ENCODE data around the gene VSIG10. TPM values are rescaled to one million over a fixed set of nuclear protein-coding genes. Genes with fewer than 3 reads are reported as not detected.

Gene VSIG10
- total and polyA plus RNA-seq, 8 donors: 32.4 to 42.0 (median 36.5) TPM

GRCh38 chr12:118034429-118035189, 69.2 kb downstream of the VSIG10 start:
- Histone ChIP-seq H3K9me3 (no peaks in the 10 kb centered on the region), H3K36me3 (peaks cover 0 to 100% of the 10 kb centered on the region in 2 donors), H3K27me3 (no peaks in the 10 kb centered on the region), H3K27ac (no peak overlapping the region), H3K4me1 (no peaks in the 10 kb centered on the region), H3K4me3 (no peak overlapping the region)
- peak in 1 of 4 donors; percentile 47 for DNase-seq
- intact Hi-C loops (cut with DNase I): no loop called here
- TF ChIP-seq CTCF (IDR thresholded peaks at IDR 0.05): no peak
- ATAC-seq: peak; percentile 84

- TF ChIP-seq CTCF (IDR thresholded peaks at IDR 0.05): no peak
- Histone ChIP-seq H3K27ac (no peak overlapping the region), H3K36me3 (peaks cover 0 to 100% of the 10 kb centered on the region in 2 donors), H3K4me1 (no peaks in the 10 kb centered on the region), H3K4me3 (no peak overlapping the region), H3K9me3 (no peaks in the 10 kb centered on the region), H3K27me3 (no peaks in the 10 kb centered on the region)
- ATAC-seq (no peak), DNase-seq (peak in 1 of 4 donors; percentile 20)
- intact Hi-C loops (cut with DNase I): no loop called here
Observed at GRCh38 chr12:118033902-118034301, 69.9 kb downstream of the VSIG10 start.

GRCh38 chr12:118033323-118033722, 70.5 kb downstream of the VSIG10 start:
- Histone ChIP-seq H3K27ac (no peak overlapping the region), H3K4me3 (no peak overlapping the region), H3K9me3 (no peaks in the 10 kb centered on the region), H3K27me3 (no peaks in the 10 kb centered on the region), H3K36me3 (peaks cover 0 to 100% of the 10 kb centered on the region in 2 donors), H3K4me1 (no peaks in the 10 kb centered on the region)
- TF ChIP-seq CTCF (IDR thresholded peaks at IDR 0.05): no peak
- DNase-seq (no peak), ATAC-seq (no peak)
- intact Hi-C loops (cut with DNase I): no loop called here

- ATAC-seq (no peak), DNase-seq (no peak)
- Histone ChIP-seq H3K36me3 (peaks cover 0 to 100% of the 10 kb centered on the region in 2 donors), H3K4me1 (no peaks in the 10 kb centered on the region), H3K9me3 (no peaks in the 10 kb centered on the region), H3K27me3 (no peaks in the 10 kb centered on the region), H3K4me3 (no peak overlapping the region), H3K27ac (no peak overlapping the region)
- TF ChIP-seq CTCF (IDR thresholded peaks at IDR 0.05): no peak
- intact Hi-C loops (cut with DNase I): no loop called here
Observed at GRCh38 chr12:118032188-118032587, 71.6 kb downstream of the VSIG10 start.

GRCh38 chr12:118029166-118029565, 74.6 kb downstream of the VSIG10 start:
- no peak for ATAC-seq
- TF ChIP-seq CTCF (IDR thresholded peaks at IDR 0.05): no peak
- intact Hi-C loops (cut with DNase I): no loop called here
- no peaks in the 10 kb centered on the region for H3K4me1 ChIP-seq
- no peak overlapping the region for H3K4me3 ChIP-seq
- no peak overlapping the region for H3K27ac ChIP-seq
- peaks cover 0 to 100% of the 10 kb centered on the region in 2 donors for H3K36me3 ChIP-seq
- no peaks in the 10 kb centered on the region for H3K9me3 ChIP-seq
- DNase-seq: no peak
- H3K27me3 ChIP-seq: no peaks in the 10 kb centered on the region

Measured in left lung (tissue), 10 donors.